ENCODE measurements around the gene ADCY2. TPM values are rescaled to one million over a fixed set of nuclear protein-coding genes. Genes with fewer than 3 reads are reported as not detected.

ADCY2 gene
- total RNA-seq, 1 experiment from 2014 or later: not detected

- no peaks in the 10 kb centered on the region for H3K9me3 Mint-ChIP-seq (ENCODE audit: unreplicated experiment)
- ChIA-PET CTCF (no interaction called here), POLR2A (no interaction called here)
- peaks cover 6% of the 10 kb centered on the region for H3K36me3 Mint-ChIP-seq (ENCODE audit: insufficient read depth, unreplicated experiment)
- Histone ChIP-seq H3K9me3 (peaks cover 5% of the 10 kb centered on the region; the same call in 1 of the 2 replicates), H3K4me3 (ENCODE audit: low read depth, low read length) (no peak overlapping the region), H3K27me3 (replicated peaks; ENCODE audit: control insufficient read depth, insufficient read depth, low read length) (peaks cover 1% of the 10 kb centered on the region; the same call in 1 of the 2 replicates), H3K36me3 (ENCODE audit: control insufficient read depth, insufficient read depth, low read length) (no peaks in the 10 kb centered on the region), H3K4me1 (no peaks in the 10 kb centered on the region; the same call in 1 of the 2 replicates)
- H3K4me3 Mint-ChIP-seq (ENCODE audit: unreplicated experiment): no peak overlapping the region
- no peaks in the 10 kb centered on the region for H3K4me1 Mint-ChIP-seq (ENCODE audit: low read depth, unreplicated experiment)
- no peak overlapping the region for H3K27ac Mint-ChIP-seq (ENCODE audit: unreplicated experiment)
- no peak for DNase-seq
- TF ChIP-seq, protein P1, sequence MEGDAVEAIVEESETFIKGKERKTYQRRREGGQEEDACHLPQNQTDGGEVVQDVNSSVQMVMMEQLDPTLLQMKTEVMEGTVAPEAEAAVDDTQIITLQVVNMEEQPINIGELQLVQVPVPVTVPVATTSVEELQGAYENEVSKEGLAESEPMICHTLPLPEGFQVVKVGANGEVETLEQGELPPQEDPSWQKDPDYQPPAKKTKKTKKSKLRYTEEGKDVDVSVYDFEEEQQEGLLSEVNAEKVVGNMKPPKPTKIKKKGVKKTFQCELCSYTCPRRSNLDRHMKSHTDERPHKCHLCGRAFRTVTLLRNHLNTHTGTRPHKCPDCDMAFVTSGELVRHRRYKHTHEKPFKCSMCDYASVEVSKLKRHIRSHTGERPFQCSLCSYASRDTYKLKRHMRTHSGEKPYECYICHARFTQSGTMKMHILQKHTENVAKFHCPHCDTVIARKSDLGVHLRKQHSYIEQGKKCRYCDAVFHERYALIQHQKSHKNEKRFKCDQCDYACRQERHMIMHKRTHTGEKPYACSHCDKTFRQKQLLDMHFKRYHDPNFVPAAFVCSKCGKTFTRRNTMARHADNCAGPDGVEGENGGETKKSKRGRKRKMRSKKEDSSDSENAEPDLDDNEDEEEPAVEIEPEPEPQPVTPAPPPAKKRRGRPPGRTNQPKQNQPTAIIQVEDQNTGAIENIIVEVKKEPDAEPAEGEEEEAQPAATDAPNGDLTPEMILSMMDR (IDR thresholded peaks at IDR 0.05; ENCODE audit: insufficient read depth in 1 of 2, low read depth in 1 of 2, low read length in 1 of 2, severe bottlenecking in 1 of 2, unreplicated experiment in 1 of 2): no peak
- intact Hi-C loops (cut with micrococcal nuclease; ENCODE audit: unreplicated experiment): no loop called here
- H3K27me3 Mint-ChIP-seq (ENCODE audit: insufficient read depth, unreplicated experiment): peaks cover 24% of the 10 kb centered on the region
- BruUV-seq (replicated peaks): no TSS peak
Measured at GRCh38 chr5:7848296-7848695, 452.4 kb downstream of the ADCY2 start.

DNA sequence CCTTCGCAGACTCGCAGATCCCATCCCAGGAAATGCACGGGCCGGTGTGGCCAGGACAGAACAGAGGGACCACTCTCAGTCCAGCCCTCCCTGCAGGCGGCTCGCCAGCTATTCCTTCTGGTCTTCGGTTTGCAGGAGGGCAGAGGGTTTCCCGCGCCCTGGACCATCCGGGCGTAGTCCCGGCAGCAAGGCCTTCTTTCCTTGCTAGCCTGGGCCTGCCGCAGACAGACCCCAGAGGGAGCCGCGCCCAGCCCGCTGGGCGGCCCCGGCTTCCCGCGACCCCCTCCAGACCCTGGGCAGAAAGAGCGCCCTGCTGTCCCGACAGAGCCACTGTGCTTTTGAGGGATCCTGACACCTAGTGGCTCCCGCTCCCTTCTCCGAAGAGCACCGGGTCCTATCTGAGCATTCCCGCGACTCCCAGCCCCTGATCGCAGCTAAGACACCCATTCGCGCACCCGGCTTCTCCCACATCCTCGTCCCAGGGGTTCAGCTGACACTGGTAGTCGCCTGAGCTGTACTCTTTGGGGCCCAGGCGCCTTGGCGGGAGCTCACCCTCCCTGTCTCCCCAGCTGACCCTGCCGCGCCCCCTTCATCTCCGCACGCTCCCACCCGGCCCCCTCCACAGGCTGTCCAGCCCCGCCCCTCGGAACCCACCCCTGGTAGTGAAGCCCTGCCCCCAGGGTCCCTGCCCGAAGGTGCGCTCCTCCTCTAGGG lies 453.9 kb downstream of the ADCY2 start:
- Mint-ChIP-seq H3K27me3 (ENCODE audit: insufficient read depth, unreplicated experiment) (peaks cover 14% of the 10 kb centered on the region), H3K27ac (ENCODE audit: unreplicated experiment) (no peak overlapping the region), H3K4me3 (ENCODE audit: unreplicated experiment) (peak overlapping the region; percentile 79), H3K9me3 (ENCODE audit: unreplicated experiment) (no peaks in the 10 kb centered on the region), H3K36me3 (ENCODE audit: insufficient read depth, unreplicated experiment) (peaks cover 6% of the 10 kb centered on the region), H3K4me1 (ENCODE audit: low read depth, unreplicated experiment) (no peaks in the 10 kb centered on the region)
- CTCF ChIA-PET: interaction anchor here (0.6 to 2.6 kb wide), 4 partner anchors 19 to 46 kb away, joined by 3 to 10 read pairs (median 3); partner anchors contain the start of genes FASTKD3 and MTRR
- H3K9me3 ChIP-seq: peaks cover 5% of the 10 kb centered on the region; the same call in 1 of the 2 replicates
- H3K4me1 ChIP-seq: no peaks in the 10 kb centered on the region; the same call in 1 of the 2 replicates
- H3K4me3 ChIP-seq (ENCODE audit: low read depth, low read length): peak overlapping the region; percentile 72
- intact Hi-C loops (cut with micrococcal nuclease; ENCODE audit: unreplicated experiment): loop anchor here (1.0 to 10.0 kb wide), 3 partner anchors 19 to 85 kb away; partner anchors contain the start of genes FASTKD3 and MTRR
- BruUV-seq (replicated peaks): no TSS peak
- DNase-seq: peak; percentile 57 to 59
- no peaks in the 10 kb centered on the region for H3K36me3 ChIP-seq (ENCODE audit: control insufficient read depth, insufficient read depth, low read length)
- no peaks in the 10 kb centered on the region for H3K27me3 ChIP-seq (replicated peaks; ENCODE audit: control insufficient read depth, insufficient read depth, low read length)
- POLR2A ChIA-PET: interaction anchor here (0.8 kb wide), 1 partner anchor 19 kb away, joined by 3 read pairs; the partner anchor contains the start of genes FASTKD3 and MTRR
- TF ChIP-seq, protein P1 (IDR thresholded peaks at IDR 0.05; ENCODE audit: insufficient read depth in 1 of 2, low read depth in 1 of 2, low read length in 1 of 2, severe bottlenecking in 1 of 2, unreplicated experiment in 1 of 2): peak in 1 of 2 experiments; percentile 39

- Mint-ChIP-seq H3K36me3 (ENCODE audit: insufficient read depth, unreplicated experiment) (peaks cover 6% of the 10 kb centered on the region), H3K27ac (ENCODE audit: unreplicated experiment) (peak within 1 kb of the TSS; percentile 55), H3K4me1 (ENCODE audit: low read depth, unreplicated experiment) (no peaks in the 10 kb centered on the region), H3K27me3 (ENCODE audit: insufficient read depth, unreplicated experiment) (peaks cover 10% of the 10 kb centered on the region), H3K4me3 (ENCODE audit: unreplicated experiment) (peak within 1 kb of the TSS; percentile 79), H3K9me3 (ENCODE audit: unreplicated experiment) (no peaks in the 10 kb centered on the region)
- Histone ChIP-seq H3K4me3 (ENCODE audit: low read depth, low read length) (peak within 1 kb of the TSS; percentile 72), H3K36me3 (ENCODE audit: control insufficient read depth, insufficient read depth, low read length) (no peaks in the 10 kb centered on the region), H3K27me3 (replicated peaks; ENCODE audit: control insufficient read depth, insufficient read depth, low read length) (no peaks in the 10 kb centered on the region), H3K9me3 (peaks cover 5% of the 10 kb centered on the region; the same call in 1 of the 2 replicates), H3K4me1 (no peaks in the 10 kb centered on the region; the same call in 1 of the 2 replicates)
- peak; percentile 80 to 90 for DNase-seq
- CTCF ChIA-PET: interaction anchor here (0.5 to 2.6 kb wide), 6 partner anchors 19 to 1643 kb away, joined by 3 to 10 read pairs (median 4); partner anchors contain the start of genes FASTKD3 and MTRR
- intact Hi-C loops (cut with micrococcal nuclease; ENCODE audit: unreplicated experiment): loop anchor here (1.0 to 10.0 kb wide), 3 partner anchors 19 to 86 kb away; partner anchors contain the start of genes FASTKD3 and MTRR
- no TSS peak for BruUV-seq (replicated peaks)
- POLR2A ChIA-PET: interaction anchor here (0.8 kb wide), 1 partner anchor 18 kb away, joined by 3 read pairs; the partner anchor contains the start of genes FASTKD3 and MTRR
- TF ChIP-seq, protein P1 (IDR thresholded peaks at IDR 0.05; ENCODE audit: insufficient read depth in 1 of 2, low read depth in 1 of 2, low read length in 1 of 2, severe bottlenecking in 1 of 2, unreplicated experiment in 1 of 2): peak; percentile 49 to 71
Measured at GRCh38 chr5:7850395-7851239, 454.7 kb downstream of the ADCY2 start, which contains the start of gene CFAP90. Gene CFAP90 (minus strand): TSS chr5:7851133. CDS start chr5:7851021, 112 bp downstream.

Measured in Caco-2 (cell line).